HG02678 (cell line): ENCODE measurements around the gene DPP7.

Experiments used
- ATAC-seq: cut with Tn5 transposase; IDR thresholded peaks from one replicate; pipeline ENCODE4 v1.9.1; 2021; ENCODE audit warnings: mild to moderate bottlenecking, moderate library complexity; ENCODE audit not compliant: unreplicated experiment

DPP7 gene

GRCh38 chr9:137095664-137096517, 18.6 kb downstream of the DPP7 start:
- ATAC-seq: peak; percentile 63

GRCh38 chr9:137089232-137089947, 25.1 kb downstream of the DPP7 start:
- ATAC-seq: no peak

GRCh38 chr9:137088121-137088520, 26.4 kb downstream of the DPP7 start:
- ATAC-seq: no peak

- no peak for ATAC-seq
Measured at GRCh38 chr9:137087409-137087925, 27.1 kb downstream of the DPP7 start.

GRCh38 chr9:137086531-137087408, 27.8 kb downstream of the DPP7 start, which contains the start of gene MAN1B1:
TSS of gene MAN1B1 (plus strand) at chr9:137086985. CDS start at chr9:137087000, 15 bp downstream.
- ATAC-seq: peak; percentile 83

- peak; percentile 1 for ATAC-seq
Measured at GRCh38 chr9:137085920-137086530, 28.5 kb downstream of the DPP7 start.

- no peak for ATAC-seq
Measured at GRCh38 chr9:137084526-137084925, 30.0 kb downstream of the DPP7 start.

- ATAC-seq: no peak
Measured at GRCh38 chr9:137083394-137084004, 31.0 kb downstream of the DPP7 start.

GRCh38 chr9:137082925-137083290, 31.6 kb downstream of the DPP7 start:
- ATAC-seq: no peak

- ATAC-seq: no peak
Measured at GRCh38 chr9:137082222-137082924, 32.2 kb downstream of the DPP7 start.

GRCh38 chr9:137080260-137081122, 34.0 kb downstream of the DPP7 start:
- no peak for ATAC-seq

- ATAC-seq: no peak
Measured at GRCh38 chr9:137079401-137079787, 35.1 kb downstream of the DPP7 start.

GRCh38 chr9:137078701-137079400, 35.7 kb downstream of the DPP7 start:
- ATAC-seq: no peak

- peak; percentile 30 for ATAC-seq
Measured at GRCh38 chr9:137077758-137078693, 36.5 kb downstream of the DPP7 start.

- peak; percentile 69 for ATAC-seq
Measured at GRCh38 chr9:137077010-137077747, 37.4 kb downstream of the DPP7 start, which contains the start of gene UAP1L1. TSS of gene UAP1L1 (plus strand) at chr9:137077517. CDS start at chr9:137077533, 16 bp downstream.

GRCh38 chr9:137076636-137077009, 37.9 kb downstream of the DPP7 start:
- ATAC-seq: peak; percentile 12
